PFSK-1 (cell line): ENCODE data around the gene ATPAF1.

Experiments
- FOXP2 ChIP-seq: optimal IDR thresholded peaks from 2 replicates; pipeline ENCODE3; 2011; ENCODE audit warnings: borderline replicate concordance, control low read depth, inconsistent platforms; ENCODE audit not compliant: insufficient read depth; ENCODE audit errors: extremely low read length, extremely low read depth
- POLR2AphosphoS5 ChIP-seq: IDR thresholded peaks from 2 replicates; pipeline ENCODE4 v1.6.1; 2012; ENCODE audit warnings: low read depth, mild to moderate bottlenecking, control low read depth, low read length, moderate library complexity
- SIN3A ChIP-seq: IDR thresholded peaks from 2 replicates; pipeline ENCODE4 v1.6.1; 2012; ENCODE audit warnings: mild to moderate bottlenecking, low read length, moderate library complexity, borderline replicate concordance; ENCODE audit not compliant: insufficient read depth
- TAF1 ChIP-seq: IDR thresholded peaks from 2 replicates; pipeline ENCODE4 v1.6.1; 2012; ENCODE audit warnings: low read length, control low read depth, borderline replicate concordance; ENCODE audit not compliant: insufficient read depth
- TF ChIP-seq, protein P1 (sequence below), 2 experiments: IDR thresholded peaks; 2 replicates each; pipeline versions ENCODE4 v1.6.1 to v1.8.0; 2011 to 2012; ENCODE audit warnings: low read depth in 2 of 2, low read length in 2 of 2, control low read depth in 1 of 2, inconsistent platforms in 1 of 2, mild to moderate bottlenecking in 1 of 2, moderate library complexity in 1 of 2; ENCODE audit not compliant: insufficient read depth in 1 of 2

Gene ATPAF1

DNA sequence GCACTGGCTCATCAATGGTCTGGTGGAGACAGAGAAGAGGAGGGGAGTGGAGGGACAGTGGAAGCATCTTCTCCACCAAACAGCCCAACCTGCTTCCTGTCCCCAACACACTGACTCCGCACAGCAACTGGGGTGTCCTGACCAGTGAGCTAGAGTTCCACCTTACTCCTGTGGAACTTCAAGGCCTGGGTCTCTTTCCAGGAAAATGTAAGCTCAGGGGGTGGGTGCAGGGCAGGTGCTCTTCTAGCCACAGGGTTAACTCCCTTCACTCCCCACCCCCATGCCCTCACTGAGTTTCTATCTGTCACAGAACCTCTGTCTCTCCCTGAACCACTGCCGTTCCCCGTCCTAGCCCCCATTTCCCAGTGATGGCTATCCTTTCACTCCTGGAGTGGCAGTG is 52.4 kb downstream of the ATPAF1 start:
- TF ChIP-seq TAF1 (no peak), SIN3A (no peak), POLR2AphosphoS5 (no peak), FOXP2 (no peak)
- TF ChIP-seq, protein P1, sequence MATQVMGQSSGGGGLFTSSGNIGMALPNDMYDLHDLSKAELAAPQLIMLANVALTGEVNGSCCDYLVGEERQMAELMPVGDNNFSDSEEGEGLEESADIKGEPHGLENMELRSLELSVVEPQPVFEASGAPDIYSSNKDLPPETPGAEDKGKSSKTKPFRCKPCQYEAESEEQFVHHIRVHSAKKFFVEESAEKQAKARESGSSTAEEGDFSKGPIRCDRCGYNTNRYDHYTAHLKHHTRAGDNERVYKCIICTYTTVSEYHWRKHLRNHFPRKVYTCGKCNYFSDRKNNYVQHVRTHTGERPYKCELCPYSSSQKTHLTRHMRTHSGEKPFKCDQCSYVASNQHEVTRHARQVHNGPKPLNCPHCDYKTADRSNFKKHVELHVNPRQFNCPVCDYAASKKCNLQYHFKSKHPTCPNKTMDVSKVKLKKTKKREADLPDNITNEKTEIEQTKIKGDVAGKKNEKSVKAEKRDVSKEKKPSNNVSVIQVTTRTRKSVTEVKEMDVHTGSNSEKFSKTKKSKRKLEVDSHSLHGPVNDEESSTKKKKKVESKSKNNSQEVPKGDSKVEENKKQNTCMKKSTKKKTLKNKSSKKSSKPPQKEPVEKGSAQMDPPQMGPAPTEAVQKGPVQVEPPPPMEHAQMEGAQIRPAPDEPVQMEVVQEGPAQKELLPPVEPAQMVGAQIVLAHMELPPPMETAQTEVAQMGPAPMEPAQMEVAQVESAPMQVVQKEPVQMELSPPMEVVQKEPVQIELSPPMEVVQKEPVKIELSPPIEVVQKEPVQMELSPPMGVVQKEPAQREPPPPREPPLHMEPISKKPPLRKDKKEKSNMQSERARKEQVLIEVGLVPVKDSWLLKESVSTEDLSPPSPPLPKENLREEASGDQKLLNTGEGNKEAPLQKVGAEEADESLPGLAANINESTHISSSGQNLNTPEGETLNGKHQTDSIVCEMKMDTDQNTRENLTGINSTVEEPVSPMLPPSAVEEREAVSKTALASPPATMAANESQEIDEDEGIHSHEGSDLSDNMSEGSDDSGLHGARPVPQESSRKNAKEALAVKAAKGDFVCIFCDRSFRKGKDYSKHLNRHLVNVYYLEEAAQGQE (IDR thresholded peaks at IDR 0.05; ENCODE audit: insufficient read depth in 1 of 2, low read depth in 2 of 2, low read length in 2 of 2), result no peak

DNA sequence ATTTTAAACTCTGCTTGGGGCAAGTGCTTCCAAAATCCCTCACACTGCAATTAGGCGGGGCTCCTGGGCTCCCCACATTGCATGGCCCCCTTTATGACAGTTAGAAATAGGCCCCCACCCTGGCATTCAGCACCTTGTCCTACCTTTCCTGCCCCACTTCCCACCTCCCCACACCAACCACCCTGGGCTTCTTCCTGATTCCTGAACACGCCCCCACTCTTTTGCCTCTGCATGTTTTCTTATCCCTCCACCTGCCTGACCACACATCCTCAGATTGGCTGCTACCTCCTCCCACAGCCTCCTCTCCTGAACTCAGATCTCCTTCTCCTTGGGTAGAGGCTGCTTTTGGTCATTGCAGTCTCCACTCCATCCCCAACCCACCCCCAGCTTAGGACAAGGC is 53.1 kb downstream of the ATPAF1 start:
- TF ChIP-seq SIN3A (no peak), FOXP2 (no peak), POLR2AphosphoS5 (no peak), TAF1 (no peak)
- TF ChIP-seq, protein P1 (IDR thresholded peaks at IDR 0.05; ENCODE audit: insufficient read depth in 1 of 2, low read depth in 2 of 2, low read length in 2 of 2), result no peak

DNA sequence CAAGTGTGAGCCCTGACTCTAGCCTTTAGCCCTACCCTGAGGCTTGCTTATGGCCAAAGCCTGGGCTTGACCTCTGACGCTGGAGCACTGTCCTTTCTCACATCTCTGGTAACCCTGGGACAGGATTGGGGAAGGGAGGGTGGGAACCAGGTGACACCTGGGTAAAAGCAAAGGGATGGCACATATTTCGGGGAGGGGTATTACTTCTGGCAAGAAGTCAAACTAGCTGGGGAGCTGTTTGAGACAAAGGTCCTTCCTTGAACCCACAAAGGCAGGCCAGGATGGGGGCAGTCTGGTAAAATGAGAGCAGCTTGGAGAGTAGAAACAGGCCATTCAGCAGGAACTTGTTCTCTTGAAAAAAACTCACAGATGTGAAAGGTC is 53.6 kb downstream of the ATPAF1 start:
- no peak for TF ChIP-seq SIN3A
- TF ChIP-seq POLR2AphosphoS5, result no peak
- TF ChIP-seq FOXP2, result no peak
- TF ChIP-seq, protein P1 (IDR thresholded peaks at IDR 0.05; ENCODE audit: insufficient read depth in 1 of 2, low read depth in 2 of 2, low read length in 2 of 2), result no peak
- no peak for TF ChIP-seq TAF1

DNA sequence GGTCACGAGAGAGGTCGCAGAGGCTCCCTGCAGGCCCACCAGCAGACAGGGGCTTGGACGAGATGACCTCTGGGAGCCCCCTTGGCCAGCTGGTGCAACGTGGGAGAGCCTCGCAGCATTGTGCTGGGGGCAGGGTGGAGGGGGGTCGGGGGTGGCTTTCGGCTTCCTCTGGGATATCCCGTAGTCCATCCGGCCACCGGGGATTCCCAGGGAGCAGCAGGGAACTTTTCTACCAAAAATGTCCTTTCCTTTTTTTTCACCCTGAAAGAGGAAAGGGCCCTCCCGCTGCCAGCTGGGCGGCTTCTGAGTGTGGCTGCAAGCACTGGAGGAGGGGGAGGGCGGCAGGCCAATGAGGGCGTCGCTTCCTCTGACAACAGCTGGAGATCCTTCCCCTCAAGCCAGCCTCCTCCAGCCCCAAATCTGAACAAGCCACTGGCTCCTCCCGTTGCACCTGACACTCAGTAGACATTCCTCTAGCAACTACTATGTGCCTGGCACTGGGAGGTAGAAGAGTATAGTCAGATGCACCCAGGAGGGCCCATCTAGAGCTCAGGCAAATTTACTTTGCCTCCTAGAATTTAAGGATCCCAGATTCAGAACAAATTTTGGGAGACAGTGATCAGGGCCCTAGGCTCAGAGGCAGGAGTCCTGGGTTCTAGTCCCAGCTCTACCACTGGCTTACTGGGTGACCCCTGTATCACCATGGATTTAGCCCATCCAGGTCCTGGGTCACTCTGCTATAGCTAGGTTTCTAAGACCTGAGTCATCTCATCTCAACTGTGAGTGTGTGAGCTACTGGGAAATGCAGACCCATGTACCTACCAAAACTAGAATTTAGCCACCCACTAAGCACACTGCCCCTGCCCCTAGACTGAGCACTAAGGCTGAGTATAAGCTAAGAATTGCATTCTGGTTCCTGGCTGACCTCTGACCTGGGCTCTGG is 54.2 kb downstream of the ATPAF1 start:
- TF ChIP-seq TAF1 (no peak), SIN3A (no peak), FOXP2 (no peak), POLR2AphosphoS5 (no peak)
- TF ChIP-seq, protein P1 (IDR thresholded peaks at IDR 0.05; ENCODE audit: insufficient read depth in 1 of 2, low read depth in 2 of 2, low read length in 2 of 2), result no peak
